ENCODE measurements around the gene UHMK1.
A peak's percentile ranks its signal among the peaks of the same experiment; 100 is the strongest.

Gene UHMK1

DNA sequence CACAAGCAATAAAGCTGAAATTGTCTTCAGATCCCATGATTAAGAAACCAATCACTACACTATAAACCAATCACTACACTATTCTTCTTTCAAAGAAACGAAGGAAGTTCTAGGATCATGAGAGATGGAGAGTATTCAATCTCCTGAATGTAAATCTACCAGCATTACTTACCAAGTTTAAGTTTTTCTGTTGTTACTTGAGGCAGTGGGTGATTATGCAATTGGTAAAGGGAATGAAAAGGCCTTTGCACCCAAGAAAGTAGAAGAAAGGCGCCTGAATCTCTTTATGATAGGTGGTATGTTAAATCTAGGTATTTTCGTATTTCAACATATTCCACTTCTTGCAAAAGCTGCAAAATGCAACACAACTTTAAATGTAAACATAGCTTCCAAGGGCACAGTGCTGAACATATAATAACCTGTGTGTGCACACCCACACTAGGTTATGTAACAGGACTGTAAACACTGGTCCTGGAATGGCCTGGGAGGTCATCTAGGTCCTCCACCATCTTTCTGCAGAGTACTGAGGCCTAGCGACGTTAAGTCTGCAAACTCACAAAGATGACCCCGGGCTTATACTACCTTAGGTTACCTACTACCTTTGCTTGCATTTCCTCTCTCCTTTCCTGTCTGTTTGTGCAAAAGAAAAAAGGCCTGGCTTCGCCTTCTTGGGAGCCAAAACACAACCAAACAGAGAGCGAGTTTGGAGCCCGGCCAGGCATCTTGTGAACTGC is 62.9 kb downstream of the UHMK1 start:
- peak overlapping the region; percentile 83 for H3K4me3 ChIP-seq (ENCODE audit: low read depth, low read length)
- no peak for DNase-seq (ENCODE audit: low read depth)
- TF ChIP-seq, protein P1, sequence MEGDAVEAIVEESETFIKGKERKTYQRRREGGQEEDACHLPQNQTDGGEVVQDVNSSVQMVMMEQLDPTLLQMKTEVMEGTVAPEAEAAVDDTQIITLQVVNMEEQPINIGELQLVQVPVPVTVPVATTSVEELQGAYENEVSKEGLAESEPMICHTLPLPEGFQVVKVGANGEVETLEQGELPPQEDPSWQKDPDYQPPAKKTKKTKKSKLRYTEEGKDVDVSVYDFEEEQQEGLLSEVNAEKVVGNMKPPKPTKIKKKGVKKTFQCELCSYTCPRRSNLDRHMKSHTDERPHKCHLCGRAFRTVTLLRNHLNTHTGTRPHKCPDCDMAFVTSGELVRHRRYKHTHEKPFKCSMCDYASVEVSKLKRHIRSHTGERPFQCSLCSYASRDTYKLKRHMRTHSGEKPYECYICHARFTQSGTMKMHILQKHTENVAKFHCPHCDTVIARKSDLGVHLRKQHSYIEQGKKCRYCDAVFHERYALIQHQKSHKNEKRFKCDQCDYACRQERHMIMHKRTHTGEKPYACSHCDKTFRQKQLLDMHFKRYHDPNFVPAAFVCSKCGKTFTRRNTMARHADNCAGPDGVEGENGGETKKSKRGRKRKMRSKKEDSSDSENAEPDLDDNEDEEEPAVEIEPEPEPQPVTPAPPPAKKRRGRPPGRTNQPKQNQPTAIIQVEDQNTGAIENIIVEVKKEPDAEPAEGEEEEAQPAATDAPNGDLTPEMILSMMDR (IDR thresholded peaks at IDR 0.05; ENCODE audit: low read depth, low read length, missing control alignments) = no peak

DNA sequence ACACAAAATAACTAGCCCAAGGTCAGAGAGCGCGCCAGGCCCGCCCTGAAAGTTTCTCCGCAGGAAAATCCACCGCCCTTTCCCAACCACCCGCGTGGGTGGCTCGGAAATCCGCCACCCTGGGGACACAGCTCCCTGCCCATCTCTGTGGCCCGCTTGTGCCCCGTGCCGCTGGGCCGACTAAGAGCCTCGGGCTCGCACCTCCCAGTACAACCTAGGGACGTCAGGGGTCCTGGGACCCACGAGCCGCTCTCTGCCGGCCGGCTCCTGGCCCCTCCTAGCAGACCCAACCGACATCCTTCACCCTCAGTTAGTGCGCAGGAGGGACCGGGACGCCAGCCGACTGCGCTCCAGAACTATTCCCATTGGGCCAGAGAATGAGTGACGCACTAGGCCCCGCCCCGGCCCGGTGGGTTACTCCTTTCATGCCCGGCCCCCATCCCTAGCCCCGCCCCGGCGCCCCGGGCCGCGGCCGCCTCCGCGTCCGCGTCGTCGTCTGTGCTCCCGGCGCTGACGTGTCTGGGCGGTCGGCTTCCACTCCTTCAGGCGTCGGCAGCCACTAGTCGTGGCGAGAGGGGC is 63.5 kb downstream of the UHMK1 start:
- H3K4me3 ChIP-seq (ENCODE audit: low read depth, low read length) = peak overlapping the region; percentile 83
- TF ChIP-seq, protein P1 (IDR thresholded peaks at IDR 0.05; ENCODE audit: low read depth, low read length, missing control alignments) = no peak
- DNase-seq (ENCODE audit: low read depth) = peak; percentile 79

DNA sequence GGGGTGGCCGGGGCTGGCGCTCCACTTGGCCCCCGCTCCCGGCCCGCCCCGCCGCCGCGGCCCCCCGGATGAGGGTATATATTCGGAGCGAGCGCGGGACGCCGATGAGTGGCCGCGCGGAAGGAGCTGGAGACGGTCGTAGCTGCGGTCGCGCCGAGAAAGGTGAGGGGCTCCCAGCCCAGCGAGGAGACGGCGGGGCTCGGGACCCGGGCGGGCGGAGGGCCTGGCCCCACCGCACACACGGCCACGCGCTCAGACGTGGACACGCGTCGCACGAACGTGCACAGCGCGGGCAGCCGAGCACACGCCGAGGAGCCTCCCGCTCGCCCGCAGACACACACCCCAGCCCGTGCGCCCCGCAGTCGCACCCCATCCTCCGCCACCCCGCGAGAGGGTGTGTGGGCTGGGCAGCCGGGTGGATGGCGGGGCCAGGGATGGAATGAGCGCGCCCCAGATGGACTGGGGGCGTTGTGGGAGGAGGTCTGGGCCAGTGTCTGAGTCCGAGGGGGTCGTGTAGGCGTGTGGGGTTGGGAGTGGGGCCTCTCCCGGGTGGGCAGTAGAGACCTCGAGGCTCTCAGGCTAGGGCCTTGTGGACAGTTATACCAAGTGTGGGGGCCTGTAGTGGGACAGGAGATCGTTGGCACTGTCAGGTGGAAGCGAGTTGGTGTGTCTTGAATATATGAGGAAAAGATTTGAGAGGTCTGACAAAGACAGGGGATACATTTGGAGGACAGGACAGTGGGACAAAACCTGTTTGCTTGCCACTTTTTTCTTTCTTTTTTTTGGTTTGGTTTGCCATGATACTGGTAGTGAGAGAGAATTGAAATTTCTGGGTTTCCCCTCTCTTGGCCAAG is 64.2 kb downstream of the UHMK1 start, which contains the start of gene UAP1:
TSS of gene UAP1 (plus strand) at position 107 of the 854 bp plus-strand sequence. CDS start 4,347 bp downstream, outside the sequence.
- TF ChIP-seq, protein P1 (IDR thresholded peaks at IDR 0.05; ENCODE audit: low read depth, low read length, missing control alignments) = no peak
- peak within 1 kb of the TSS; percentile 83 for H3K4me3 ChIP-seq (ENCODE audit: low read depth, low read length)
- no peak for DNase-seq (ENCODE audit: low read depth)

DNA sequence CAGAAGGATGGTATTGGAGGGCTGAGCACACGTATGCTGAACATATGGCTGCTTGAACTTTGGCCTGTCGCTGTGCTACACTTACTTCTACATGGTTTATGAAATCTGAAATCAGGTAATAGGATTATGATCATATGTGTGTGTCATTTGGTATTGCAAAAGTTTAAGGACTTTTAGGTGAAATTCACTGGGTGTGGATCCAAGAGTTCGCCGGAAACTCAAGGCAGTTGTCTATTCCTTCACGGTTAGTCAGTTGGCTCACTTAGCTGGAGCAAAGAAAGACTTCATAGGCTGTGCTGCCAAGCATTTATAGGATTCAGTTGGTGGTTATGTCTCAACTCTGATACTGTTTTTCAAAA is 64.8 kb downstream of the UHMK1 start:
- peak overlapping the region; percentile 83 for H3K4me3 ChIP-seq (ENCODE audit: low read depth, low read length)
- TF ChIP-seq, protein P1 (IDR thresholded peaks at IDR 0.05; ENCODE audit: low read depth, low read length, missing control alignments) = no peak
- no peak for DNase-seq (ENCODE audit: low read depth)

DNA sequence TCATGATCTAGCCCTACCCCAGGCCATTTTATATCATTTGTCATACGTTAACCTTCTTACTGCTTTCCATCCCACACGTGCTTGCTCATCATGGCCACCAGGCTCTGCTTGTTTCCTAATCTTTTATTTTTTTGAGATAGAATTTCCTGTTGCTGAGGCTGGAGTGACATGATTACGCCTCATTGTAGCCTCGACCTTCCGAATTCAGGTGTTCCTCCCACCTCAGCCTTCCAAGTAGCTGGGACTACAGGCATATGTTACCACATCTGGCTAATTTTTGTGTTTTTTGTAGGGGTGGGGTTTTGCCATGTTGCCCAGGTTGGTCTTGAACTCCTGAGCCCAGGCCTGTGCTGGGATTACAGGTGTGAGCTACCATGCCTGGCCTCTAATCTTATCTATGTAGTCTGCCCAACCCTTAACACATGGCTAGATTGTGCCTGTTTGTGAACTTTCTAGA is 67.2 kb downstream of the UHMK1 start:
- DNase-seq (ENCODE audit: low read depth) = no peak
- no peak overlapping the region for H3K4me3 ChIP-seq (ENCODE audit: low read depth, low read length)
- TF ChIP-seq, protein P1 (IDR thresholded peaks at IDR 0.05; ENCODE audit: low read depth, low read length, missing control alignments) = no peak

DNA sequence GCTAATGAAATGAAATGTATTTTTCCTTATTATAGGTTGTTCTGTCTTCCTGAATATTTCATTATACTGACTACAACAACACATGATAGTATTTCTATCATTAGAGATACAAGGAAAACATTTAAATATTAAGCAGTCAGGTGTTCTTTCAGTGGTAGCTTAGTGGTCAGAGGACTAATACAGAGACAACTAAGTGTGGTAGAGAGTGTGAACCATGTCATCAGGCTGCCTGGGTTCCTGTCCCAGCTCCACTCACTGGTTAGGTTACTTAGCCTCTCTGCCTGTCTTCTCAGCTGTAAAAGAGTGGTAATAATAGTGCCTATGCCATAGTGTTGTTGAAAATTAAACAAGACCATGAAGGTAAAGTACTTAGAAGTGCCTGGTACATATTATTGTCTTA is 67.8 kb downstream of the UHMK1 start:
- TF ChIP-seq, protein P1 (IDR thresholded peaks at IDR 0.05; ENCODE audit: low read depth, low read length, missing control alignments) = no peak
- no peak for DNase-seq (ENCODE audit: low read depth)
- no peak overlapping the region for H3K4me3 ChIP-seq (ENCODE audit: low read depth, low read length)
